ENCODE measurements around the gene CNOT6. TPM values are rescaled to one million over a fixed set of nuclear protein-coding genes. Genes with fewer than 3 reads are reported as not detected.
"Not testable (repeated sequence)": the region's sequence is repeated elsewhere in the genome, so short reads cannot be mapped to it uniquely, and the experiment has no call there.

Gene CNOT6
- total and polyA plus RNA-seq, 8 donors, result 3.8 to 14.1 (median 5.9) TPM

- WGBS, 2 donors, result 66 to 68% methylated on average over 4 of the region's 4 CpGs
- peaks cover 0 to 13% (median 9%) of the 10 kb centered on the region in 3 donors for H3K4me1 ChIP-seq
Observed at GRCh38 chr5:180526269-180526668, 32.1 kb downstream of the CNOT6 start.

GRCh38 chr5:180527659-180528058 lies 33.5 kb downstream of the CNOT6 start:
- TF ChIP-seq, protein P1, sequence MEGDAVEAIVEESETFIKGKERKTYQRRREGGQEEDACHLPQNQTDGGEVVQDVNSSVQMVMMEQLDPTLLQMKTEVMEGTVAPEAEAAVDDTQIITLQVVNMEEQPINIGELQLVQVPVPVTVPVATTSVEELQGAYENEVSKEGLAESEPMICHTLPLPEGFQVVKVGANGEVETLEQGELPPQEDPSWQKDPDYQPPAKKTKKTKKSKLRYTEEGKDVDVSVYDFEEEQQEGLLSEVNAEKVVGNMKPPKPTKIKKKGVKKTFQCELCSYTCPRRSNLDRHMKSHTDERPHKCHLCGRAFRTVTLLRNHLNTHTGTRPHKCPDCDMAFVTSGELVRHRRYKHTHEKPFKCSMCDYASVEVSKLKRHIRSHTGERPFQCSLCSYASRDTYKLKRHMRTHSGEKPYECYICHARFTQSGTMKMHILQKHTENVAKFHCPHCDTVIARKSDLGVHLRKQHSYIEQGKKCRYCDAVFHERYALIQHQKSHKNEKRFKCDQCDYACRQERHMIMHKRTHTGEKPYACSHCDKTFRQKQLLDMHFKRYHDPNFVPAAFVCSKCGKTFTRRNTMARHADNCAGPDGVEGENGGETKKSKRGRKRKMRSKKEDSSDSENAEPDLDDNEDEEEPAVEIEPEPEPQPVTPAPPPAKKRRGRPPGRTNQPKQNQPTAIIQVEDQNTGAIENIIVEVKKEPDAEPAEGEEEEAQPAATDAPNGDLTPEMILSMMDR (IDR thresholded peaks at IDR 0.05), result no peak
- no peaks in the 10 kb centered on the region for H3K9me3 ChIP-seq
- H3K36me3 ChIP-seq, result peaks cover 0 to 4% (median 0%) of the 10 kb centered on the region in 3 donors
- DNase-seq, result no peak
- H3K4me3 ChIP-seq, result no peak overlapping the region
- H3K4me1 ChIP-seq, result peaks cover 0 to 13% (median 9%) of the 10 kb centered on the region in 3 donors
- intact Hi-C loops (cut with DNase I), result no loop called here
- H3K27me3 ChIP-seq, result no peaks in the 10 kb centered on the region
- no peak for ATAC-seq
- no peak overlapping the region for H3K27ac ChIP-seq
- FAIRE-seq, result no peak
- WGBS, 2 donors, result 97 to 99% methylated on average over 15 of the region's 15 CpGs

More at GRCh38 chr5:180526269-180526668, 32.1 kb downstream of the CNOT6 start:
- TF ChIP-seq, protein P1 (IDR thresholded peaks at IDR 0.05), result no peak
- Histone ChIP-seq H3K27me3 (no peaks in the 10 kb centered on the region), H3K27ac (no peak overlapping the region), H3K9me3 (no peaks in the 10 kb centered on the region), H3K4me3 (no peak overlapping the region), H3K36me3 (no peaks in the 10 kb centered on the region)
- ATAC-seq (no peak), FAIRE-seq (no peak), DNase-seq (no peak)
- intact Hi-C loops (cut with DNase I), result no loop called here

- ATAC-seq; H3K4me1 ChIP-seq; intact Hi-C loops (cut with DNase I); H3K27ac ChIP-seq; H3K27me3 ChIP-seq; DNase-seq; H3K9me3 ChIP-seq; H3K4me3 ChIP-seq; H3K36me3 ChIP-seq; FAIRE-seq: not testable (repeated sequence)
- WGBS, 2 donors, result 91 to 93% methylated on average over 33 to 43 of the region's 43 CpGs
Observed at GRCh38 chr5:180531036-180531585, 36.9 kb downstream of the CNOT6 start.

- no peak for ATAC-seq
- H3K36me3 ChIP-seq, result peaks cover 0 to 4% (median 0%) of the 10 kb centered on the region in 3 donors
- intact Hi-C loops (cut with DNase I), result no loop called here
- no peak overlapping the region for H3K4me3 ChIP-seq
- 95 to 98% methylated on average over 1 of the region's 1 CpG for WGBS, 2 donors
- TF ChIP-seq, protein P1 (IDR thresholded peaks at IDR 0.05), result no peak
- no peak for FAIRE-seq
- H3K27ac ChIP-seq, result no peak overlapping the region
- no peaks in the 10 kb centered on the region for H3K9me3 ChIP-seq
- no peaks in the 10 kb centered on the region for H3K27me3 ChIP-seq
- no peaks in the 10 kb centered on the region for H3K4me1 ChIP-seq
- DNase-seq, result no peak
Observed at GRCh38 chr5:180532268-180532667, 38.1 kb downstream of the CNOT6 start.

DNA sequence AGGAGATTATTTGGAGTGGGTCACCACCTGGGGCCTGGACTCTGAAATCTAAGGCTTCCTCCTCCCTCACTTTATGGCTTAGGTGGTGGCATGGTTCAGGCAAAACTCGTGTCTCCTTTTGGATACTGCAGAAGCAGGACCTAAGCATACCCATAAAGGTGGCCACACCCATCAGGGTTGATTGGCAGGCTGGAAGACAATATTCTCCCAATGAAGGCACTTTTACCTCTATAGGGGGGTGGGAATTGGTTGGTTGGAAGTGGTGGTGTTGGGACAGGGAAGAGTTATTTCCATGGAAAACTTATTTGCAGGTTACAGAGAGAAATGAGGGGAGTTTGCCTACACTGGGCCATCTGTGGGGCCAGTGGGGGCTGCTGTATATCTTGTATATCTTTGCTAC lies 39.7 kb downstream of the CNOT6 start:
- FAIRE-seq (no peak), ATAC-seq (no peak), DNase-seq (no peak)
- Histone ChIP-seq H3K4me1 (no peaks in the 10 kb centered on the region), H3K27me3 (no peaks in the 10 kb centered on the region), H3K9me3 (no peaks in the 10 kb centered on the region), H3K4me3 (no peak overlapping the region), H3K36me3 (peaks cover 0 to 4% (median 0%) of the 10 kb centered on the region in 3 donors), H3K27ac (no peak overlapping the region)
- 67 to 92% methylated on average over 1 of the region's 1 CpG for WGBS, 2 donors
- TF ChIP-seq, protein P1 (IDR thresholded peaks at IDR 0.05), result no peak
- intact Hi-C loops (cut with DNase I), result no loop called here

Data from pancreas (tissue), 10 donors.